HuH-7.5 (cell line): ENCODE measurements around the gene VPS35L.
A peak's percentile ranks its signal among the peaks of the same experiment; 100 is the strongest.

Source experiments
- DNase-seq: peaks from one replicate; pipeline ENCODE4 v3.0.0; 2011; ENCODE audit warnings: low spot score

The VPS35L gene

DNA sequence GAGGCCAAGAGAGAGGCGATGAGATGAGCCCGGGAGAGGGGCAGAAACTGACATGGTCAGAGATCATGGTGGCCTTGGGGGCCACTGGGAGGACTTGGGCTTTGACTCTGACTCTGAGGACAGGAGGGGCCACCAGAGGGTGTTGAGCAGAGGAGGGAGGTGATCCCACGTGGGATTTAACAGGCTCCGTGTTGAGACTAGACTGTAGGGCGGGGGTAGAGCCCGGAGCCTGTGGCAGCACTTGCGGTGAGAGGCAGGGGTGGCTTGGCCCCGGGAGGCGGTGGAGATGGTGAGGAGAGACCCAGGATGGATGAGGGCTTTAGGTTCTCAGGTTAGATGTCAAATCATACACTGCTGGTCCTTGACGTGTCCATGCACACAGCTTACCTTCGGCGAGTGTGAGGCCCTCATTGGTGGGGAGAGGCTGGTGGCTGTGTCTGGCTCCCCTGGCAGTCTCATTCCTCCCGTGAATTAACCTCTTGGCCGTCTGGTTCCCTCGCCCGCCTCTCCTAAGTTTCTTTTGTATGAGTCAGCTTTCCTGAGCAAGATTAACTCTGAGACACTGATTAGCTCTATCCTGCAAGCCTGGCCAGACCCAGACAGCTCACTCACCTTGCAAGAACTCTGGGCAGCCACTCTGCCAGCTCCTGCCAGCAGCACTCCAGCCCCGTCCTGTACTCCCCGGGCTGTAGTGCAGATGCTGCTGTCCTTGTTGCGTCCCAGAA lies 39.7 kb downstream of the VPS35L start:
- DNase-seq, result no peak

DNA sequence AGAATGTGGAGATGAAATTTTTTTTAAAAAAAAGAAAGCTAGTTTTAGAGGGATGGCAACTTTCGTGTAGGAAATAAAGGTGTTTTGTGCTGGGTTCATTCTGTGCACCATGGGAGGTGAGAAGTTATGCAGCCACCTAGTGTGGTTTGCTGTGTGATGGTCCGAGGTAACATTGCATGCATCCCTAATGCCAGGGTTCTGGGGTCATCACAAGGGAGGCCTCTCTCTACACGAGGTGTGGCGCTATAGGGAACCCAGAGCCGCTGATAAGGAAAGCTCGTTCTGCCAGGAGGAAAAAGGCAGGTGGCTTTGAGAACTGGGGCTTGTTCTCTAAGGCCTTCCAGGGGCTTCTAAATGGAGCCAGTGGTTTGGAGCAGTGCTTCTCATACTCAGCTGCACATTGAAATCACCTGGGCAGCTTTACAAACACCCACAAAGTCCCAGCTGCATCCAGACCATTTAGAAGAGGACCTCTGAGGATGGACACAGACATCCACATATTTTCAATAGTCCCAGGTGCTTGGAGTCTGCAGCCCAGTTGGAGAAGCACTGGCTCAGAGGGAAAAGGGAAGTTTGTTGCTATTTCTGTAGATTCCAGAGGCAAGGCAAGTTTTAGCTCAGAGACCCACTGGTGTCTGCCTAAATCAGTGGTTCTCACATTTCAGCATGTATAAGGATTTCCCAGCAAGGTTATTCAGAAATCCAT lies 43.5 kb downstream of the VPS35L start:
- no peak for DNase-seq

DNA sequence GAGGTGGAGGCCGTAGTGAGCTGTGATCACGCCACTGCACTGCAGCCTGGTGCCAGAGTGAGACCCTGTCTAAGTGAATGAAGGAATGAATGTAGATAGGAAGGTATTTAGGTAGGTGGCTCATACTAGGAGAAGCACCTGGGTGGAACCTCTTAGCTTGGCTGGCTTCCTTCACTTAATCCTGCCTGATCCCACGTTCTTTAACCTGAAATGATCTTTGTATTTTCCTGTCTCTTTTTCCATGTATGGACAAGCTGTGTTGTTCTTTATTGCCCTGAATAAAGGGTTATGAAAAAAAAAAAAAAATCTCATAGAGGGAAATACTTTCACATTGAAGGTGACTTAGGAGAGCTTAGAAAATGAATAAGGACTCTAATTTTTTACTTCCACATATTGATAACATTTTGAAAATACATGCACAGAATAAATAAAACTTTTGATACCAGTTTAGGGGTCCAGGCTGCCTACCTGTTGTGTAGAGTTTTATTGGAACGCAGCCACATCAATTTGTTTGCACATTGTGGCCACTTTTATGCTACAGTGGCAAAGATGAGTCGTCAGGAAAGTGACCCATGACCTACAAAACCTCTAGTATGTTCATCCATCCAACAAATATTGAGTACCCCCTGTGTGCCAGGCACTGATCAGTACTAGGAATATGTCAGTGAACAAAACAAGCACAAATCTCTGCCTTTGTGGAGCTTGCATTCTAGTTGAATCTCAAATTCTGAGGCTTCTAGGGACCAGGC lies 44.6 kb downstream of the VPS35L start:
- DNase-seq, result no peak

DNA sequence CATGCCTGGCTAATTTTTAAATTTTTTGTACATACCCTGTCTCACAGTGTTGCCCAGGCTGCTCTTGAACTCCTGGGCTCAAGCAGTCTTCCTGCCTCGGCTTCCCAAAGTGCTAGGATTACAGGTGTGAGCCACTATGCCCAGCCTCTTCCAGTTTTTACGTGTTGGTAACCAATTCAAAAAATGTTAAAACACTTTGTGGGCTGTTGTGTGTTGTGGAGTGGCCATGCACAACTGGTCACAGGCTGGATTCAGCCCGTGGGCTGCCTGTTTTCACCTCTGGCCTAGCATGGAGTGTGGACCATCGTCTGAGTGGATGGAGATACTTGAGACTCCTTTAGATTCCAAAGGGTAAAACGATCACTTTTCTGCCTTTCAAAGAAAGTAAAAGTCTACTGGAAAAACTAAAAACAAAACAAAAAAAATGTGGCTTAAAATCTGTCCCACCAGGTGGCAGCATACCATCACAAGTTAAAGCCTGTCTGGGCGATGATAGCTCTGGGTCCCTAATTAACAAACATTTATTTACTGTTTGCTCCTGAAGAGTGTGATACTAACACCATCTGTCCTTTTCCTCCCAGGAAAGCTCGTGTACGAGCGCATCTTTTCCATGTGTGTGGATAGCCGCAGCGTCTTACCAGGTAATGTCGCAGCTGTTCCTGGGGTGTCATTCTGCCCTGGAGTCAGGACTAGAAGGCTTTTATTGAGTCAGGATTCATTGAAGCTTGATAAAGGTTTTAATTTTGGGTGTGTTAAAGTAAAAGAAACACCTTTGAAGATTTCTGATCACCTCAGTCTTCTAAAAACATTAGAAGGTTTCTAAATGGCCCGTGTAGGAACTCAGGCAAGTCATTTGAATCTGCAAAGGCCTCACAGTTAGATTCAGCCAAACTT lies 45.8 kb downstream of the VPS35L start:
- DNase-seq, result peak; percentile 30

DNA sequence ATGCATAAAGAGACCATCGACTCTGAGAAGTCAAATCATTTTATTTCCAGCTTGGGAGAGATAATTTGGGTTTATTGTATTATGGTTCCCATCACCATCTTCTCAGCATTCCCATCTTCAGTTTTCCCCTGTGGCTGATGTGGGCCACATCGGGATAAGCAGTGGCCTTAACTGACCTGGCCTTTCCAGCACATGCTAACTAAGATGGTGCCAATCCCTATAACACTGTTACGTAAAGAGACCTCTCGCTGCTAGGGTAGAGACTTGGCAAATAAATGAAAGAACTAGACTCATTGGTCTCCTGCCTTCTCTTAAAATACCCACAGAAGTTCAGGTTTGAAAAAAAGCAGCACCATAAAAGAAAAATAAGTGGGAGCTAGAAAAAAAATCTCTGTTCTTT lies 49.4 kb downstream of the VPS35L start:
- DNase-seq, result no peak

DNA sequence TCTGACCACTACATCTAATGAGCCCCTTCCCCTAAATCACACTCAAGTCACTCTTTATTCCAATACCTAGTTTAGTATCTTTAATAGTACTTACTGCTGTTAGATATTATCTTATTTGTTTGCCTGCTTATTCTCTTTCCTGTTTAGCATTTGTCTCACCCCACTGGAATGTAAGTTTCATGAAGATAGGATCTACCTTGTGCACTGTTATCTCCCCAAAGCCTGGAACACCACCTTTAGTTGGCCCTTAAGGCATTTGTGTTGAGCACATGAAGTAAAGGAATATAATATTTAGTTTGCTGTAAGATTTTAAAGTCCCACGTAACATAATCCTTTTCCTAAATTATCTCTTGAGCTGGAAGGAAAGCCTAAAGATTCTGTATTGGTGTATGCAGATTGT lies 50.2 kb downstream of the VPS35L start:
- DNase-seq, result no peak

DNA sequence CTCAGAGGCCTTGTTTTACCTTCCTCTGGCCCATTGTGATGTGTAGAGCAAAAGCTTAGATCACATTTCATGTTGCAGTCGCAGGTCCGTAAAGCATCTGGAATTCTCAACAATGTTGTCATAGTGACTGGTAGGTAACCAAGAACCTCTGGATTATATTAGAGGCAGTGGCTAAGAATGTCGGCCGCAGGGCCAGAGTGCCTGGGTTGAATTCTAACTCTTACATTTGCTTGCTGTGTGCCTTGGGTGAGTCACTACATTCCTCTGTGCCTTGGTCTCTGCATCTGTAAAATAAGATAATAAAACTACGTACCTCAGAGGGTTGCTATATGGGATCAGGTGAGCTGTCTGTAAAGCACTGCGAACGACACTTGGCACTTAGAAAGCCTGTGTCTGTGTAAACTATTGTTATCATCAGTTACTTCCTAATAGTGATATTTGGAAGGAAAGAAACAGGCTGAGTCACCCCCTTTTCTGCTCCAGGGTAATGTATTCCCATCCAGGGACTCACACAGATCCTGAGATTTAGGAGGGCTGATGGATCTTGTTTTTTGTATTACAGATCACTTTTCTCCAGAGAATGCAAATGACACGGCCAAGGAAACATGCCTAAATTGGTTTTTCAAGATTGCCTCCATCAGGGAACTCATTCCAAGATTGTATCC lies 52.2 kb downstream of the VPS35L start:
- no peak for DNase-seq

DNA sequence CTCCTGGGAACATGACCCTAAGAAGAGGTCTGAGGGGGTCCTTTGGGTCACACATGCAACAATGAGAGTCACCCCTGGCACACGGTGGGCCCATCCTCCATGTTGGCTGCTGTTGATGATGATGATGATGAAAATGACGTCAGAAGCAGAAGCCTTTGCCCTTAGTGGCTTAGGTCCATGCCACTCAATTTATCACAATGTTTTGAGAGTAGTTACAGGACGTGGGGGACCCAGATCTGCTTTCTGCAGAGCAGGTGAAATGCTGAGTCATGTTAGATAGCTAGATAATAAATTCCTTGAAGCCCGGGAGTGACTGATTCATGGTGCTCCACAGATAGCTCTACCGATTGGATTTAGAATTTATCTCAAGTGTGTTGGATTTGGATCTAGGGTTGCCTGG lies 53.9 kb downstream of the VPS35L start:
- DNase-seq, result no peak

DNA sequence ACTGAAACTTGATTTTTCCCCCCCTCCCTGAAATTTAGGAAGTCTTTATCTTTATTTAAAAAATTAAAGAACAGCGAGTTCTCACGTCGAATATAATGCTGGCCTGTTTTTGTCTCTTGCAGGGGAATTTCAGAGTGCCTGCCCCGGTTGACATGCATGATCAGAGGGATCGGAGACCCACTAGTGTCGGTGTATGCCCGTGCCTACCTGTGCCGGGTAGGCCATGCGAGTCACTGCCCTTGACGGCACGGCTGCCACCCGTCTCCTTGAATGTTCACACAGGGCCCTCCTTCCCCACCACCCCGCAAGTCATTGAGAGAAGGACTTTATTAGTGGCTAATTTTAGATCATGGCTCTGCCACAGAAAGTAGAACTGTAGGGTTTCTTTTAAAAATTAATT lies 54.7 kb downstream of the VPS35L start:
- no peak for DNase-seq

DNA sequence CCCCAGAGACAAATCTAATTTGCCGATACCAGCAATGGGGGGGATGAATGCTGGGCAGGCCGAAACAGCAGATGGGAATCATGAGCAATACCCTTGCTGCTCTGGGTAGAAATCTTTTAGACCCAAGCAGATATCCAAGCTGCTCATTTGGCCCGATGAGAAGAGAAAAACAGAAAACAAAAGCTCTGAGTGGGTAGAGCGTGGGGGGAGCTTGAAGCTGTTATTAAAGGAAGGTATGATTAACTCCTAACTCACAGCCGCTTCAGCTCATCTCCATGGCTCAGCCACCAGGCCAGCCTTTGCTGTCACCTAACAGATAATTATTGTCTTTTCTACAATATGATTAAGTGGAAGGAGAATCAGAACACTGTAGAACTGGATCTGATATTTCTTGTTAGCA lies 58.3 kb downstream of the VPS35L start:
- no peak for DNase-seq

DNA sequence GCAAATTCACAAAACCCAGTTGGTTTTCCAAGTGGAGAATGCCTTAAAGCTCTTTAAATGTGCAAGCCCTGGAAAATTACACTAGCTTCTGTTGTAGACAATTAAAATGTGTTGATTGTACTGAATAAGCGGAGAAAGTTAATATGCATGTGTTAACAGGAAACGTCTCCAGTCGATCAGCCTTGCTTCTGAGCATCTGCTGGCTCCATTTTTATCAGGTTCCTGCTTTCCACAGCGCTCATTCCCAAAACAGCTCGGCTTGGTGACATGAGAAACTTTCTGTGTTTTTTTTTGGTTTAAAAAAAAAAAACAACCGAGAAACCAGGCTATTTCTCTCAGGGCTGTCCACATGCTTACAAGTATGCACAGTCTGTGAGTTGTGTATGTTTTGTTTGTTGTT lies 60.7 kb downstream of the VPS35L start:
- no peak for DNase-seq

DNA sequence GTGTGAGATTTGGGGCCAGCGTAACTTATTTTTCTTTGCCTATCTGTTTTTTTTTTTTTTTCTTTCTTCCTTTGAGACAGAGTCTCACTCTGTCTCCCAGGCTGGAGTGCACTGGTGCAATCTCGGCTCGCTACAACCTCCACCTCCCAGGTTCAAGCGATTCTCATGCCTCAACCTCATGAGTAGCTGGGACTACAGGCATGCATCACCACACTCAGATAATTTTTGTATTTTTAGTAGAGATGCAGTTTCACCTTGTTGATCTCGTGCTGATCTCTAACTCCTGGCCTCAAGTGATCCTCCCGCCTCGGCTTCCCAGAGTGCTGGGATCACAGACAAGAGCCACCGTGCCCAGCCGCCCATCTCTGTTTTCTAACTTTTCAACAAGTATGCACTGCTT lies 63.4 kb downstream of the VPS35L start:
- no peak for DNase-seq

DNA sequence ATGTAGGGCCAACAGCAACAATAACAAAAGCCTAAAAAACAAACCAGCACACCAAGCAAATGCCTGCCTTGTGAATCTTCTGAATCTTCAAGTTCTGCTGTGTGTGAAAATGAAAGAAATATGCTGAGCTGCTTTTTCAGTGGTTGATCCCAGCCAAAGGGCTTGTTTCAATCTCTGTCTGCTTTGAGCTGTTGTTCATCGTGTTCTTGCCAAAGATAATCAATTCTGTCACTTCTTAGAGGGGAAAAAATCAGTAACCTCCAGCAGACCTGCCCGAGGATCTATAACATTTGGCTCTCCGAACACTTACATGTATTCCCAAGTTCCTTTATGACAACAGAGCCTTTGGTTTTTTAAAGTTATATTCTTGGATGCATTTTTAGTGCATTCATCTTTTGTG lies 65.9 kb downstream of the VPS35L start:
- DNase-seq, result no peak

DNA sequence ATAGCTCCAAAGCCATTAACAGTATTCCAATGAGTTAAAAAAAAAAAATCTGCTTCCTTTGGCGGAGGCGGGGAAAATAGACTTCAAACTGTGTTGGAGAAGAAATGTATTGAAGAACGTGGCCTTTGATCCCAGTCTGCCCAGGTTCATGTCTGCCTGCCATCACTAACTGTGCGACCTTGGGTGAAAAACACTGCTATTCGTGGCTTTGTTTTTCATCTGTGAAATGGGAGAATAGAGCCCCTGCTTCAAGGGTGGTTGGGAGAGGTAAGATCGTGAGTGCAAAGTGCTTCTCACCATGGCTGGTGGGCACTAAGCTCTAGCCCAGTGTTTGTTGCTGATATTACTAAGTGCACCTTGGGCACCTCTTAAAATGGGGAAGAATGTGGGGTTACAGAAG lies 69.5 kb downstream of the VPS35L start:
- DNase-seq, result no peak

DNA sequence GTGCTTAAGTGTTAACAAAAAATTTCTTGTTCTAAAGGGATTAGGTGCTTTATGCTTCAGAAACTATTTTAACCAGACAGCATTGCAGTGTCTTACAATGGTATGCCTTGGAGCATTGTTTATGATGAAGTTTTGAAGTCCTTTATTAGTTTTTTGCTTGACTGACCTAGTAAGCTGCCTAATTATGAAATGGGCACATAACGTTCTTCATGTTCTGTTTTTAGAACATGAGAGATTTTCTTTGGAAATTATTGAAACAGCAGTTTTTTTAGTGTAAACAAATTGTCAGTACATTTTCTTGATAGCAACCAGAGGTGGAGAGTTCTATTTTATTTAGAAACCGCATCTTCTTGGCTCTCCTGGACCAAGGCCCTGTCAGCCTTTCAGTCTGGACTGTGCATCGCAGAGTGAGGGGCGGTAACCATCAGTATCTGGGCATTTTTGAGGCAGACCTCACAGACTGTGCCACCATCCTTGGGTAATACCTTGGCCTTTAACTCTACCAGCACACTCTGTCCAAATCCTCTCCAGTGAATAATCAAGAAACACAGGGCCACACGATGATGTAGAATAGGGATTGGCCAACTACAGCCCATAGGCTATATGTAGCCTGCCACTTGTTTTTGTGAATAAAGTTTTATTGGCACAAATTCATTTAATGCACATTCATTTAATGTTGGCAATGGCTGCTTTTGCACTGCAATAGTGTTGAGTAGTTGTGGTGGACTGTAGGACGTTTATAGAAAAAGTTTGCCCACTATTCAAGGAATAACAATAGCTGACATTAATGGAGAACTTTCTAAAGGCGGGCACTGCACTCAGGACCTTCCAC lies 81.1 kb downstream of the VPS35L start:
- DNase-seq, result no peak

DNA sequence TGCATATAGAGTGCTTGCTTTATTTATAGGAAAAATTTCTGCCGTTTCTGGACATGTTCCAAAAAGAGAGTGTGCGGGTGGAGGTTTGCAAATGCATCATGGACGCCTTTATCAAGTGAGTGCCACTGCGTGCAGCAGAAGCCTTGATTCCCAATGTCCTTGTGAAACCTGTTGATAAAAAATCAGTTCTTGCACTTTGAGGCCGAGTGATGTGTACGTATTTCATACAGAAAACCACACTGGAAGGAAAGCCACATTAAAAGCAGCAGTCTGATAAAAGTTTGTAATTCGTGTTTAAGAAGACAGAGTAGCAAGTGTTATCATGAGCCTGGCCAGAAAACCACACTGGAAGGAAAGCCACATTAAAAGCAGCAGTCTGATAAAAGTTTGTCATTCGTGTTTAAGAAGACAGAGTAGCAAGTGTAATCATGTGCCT lies 84.5 kb downstream of the VPS35L start:
- no peak for DNase-seq

DNA sequence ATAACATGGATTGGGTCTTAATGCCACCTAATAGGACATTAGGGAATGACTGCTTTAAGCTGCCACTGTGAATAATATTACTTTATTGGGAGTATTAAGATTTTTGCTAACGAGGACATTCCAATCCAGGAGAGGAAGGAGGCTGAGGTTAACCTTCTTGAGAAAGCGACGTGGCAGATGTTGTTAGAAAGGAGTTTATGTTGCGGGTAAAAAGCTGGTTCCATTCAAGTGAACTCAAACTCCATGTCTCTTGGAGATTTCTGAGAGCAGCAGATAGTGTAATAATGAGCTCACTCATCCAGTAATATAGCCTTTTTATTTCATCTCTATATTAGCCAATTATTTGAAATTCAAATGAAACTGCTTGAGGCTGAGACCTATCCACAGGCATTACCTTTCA lies 87.0 kb downstream of the VPS35L start:
- no peak for DNase-seq

DNA sequence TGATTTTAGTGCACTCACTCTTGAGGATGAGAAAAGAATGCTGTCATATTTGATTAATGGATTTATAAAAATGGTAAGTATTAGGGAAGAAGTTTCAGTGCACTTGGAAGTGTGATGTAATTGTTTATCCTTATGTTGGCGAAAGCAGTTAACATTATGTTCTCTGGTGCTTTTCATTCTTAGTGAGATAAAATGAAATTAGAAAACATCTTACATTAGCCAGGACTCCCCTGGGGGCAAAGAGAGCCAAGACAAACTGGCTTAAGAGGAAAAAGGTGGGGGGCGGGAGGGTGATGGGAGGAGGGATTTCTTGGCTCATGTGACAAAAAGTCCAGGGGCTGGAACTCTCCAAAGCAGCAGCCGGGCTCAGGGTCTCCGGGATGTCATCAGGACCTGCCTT lies 89.4 kb downstream of the VPS35L start:
- no peak for DNase-seq

DNA sequence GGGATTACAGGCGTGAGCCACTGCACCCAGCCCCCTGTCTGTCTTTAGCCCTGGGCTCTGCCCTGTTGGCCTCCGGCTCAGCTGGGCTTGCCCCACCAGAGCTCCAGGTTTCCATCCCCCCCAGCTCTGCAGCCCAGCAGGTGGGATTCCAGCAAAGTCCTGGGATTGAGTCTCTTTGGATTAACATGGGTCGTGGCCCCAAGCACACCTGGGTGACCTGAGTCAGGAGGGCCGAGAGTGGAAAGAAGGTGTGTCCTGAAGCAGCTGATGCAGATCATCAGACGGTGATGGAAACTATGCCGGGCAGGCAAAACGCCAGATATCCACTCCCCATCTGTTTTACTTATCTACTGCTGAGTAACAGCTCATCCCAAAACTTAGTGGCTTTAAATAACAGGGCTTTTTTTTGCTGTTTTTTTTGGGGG lies 90.1 kb downstream of the VPS35L start:
- DNase-seq, result no peak

DNA sequence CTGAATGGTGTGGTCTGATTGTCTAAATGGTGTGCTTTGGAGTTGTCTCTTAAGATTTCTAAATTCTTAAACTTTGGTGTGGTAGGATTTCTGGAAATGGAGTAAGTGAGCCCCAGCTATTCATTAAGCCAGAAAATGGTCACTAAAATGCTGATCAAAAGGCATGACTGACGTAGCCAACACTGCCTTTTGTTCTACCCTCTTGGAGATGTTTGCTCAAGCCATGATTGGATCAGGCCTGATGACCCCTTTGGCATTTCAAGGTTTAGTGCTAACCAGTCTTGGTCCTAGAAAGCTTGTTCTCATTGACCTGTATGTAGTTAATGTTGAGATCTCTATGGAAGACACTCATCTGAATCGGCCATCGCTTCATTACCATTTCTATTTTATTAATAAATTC lies 94.5 kb downstream of the VPS35L start:
- DNase-seq, result no peak

DNA sequence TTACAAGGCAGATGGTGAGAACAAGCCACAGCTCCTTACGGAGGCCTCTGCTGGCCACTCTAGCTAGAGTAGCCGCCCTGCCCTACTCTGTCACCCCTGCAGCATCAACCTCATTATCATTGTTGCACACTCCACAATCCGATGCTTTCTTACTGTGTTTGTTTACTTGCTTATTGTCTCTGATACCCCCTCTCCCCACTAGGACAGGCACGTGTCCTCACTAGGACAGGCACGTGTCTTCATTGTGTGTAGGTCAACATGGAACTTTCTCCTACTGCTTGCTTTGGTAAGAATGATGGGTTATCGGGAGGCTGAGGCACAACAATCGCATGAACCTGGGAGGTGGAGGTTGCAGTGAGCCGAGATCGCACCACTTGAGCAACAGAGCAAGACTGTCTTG lies 98.6 kb downstream of the VPS35L start:
- DNase-seq, result no peak
